Fibroblast of lung (primary cell): ENCODE results near the gene FBXL14.

Experiments
- EZH2 ChIP-seq: IDR thresholded peaks from 2 replicates; pipeline ENCODE4 v1.5.1; 2012; ENCODE audit warnings: low read length, control low read depth, mild to moderate bottlenecking; ENCODE audit errors: missing control alignments
- TF ChIP-seq, protein P1 (sequence below), 2 donors: IDR thresholded peaks in 1 of 2; conservative IDR thresholded peaks in 1 of 2; 1 replicate in 1 of 2; 2 replicates in 1 of 2; pipeline ENCODE4 v1.5.1; 2011 to 2012; ENCODE audit warnings: low read length in 2 of 2, control low read depth in 1 of 2, inconsistent platforms in 1 of 2, low read depth in 1 of 2, mild to moderate bottlenecking in 1 of 2

DNA sequence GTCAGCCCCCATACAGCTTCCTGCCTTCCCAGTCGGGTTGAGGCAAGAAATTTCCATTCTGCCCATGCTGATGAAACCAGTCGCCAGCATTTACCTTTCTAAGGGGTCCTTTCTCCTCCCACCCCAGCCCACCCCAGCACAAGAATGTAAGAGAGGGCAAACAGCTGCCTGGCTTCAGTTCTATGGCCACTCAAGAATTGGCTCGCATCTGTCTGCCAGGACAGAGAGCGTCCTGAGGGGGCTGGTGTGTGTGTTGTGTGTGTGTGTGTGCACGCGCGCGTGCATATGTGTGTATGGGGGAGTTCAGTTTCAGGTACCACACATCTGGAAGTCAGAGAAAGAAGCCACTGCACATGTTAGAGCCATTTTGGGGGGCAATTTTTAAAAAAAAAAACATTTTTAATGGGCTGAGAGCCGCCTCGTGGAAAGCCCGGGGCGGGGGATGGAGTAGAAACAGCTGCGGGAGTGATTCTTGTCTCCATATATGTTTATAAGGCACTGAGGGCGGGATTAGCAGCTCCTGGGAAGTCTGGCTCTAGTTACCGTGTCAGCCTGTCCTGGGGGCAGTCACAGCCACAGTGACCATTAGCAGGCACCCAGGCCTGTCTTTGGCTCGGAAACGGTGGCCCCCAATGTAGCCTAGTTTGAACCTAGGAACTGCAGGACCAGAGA is 34.4 kb upstream of the FBXL14 start, which contains the start of gene WNT5B:
- TF ChIP-seq, protein P1, sequence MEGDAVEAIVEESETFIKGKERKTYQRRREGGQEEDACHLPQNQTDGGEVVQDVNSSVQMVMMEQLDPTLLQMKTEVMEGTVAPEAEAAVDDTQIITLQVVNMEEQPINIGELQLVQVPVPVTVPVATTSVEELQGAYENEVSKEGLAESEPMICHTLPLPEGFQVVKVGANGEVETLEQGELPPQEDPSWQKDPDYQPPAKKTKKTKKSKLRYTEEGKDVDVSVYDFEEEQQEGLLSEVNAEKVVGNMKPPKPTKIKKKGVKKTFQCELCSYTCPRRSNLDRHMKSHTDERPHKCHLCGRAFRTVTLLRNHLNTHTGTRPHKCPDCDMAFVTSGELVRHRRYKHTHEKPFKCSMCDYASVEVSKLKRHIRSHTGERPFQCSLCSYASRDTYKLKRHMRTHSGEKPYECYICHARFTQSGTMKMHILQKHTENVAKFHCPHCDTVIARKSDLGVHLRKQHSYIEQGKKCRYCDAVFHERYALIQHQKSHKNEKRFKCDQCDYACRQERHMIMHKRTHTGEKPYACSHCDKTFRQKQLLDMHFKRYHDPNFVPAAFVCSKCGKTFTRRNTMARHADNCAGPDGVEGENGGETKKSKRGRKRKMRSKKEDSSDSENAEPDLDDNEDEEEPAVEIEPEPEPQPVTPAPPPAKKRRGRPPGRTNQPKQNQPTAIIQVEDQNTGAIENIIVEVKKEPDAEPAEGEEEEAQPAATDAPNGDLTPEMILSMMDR (conservative IDR thresholded peaks at IDR 0.05 in 1 of 2, IDR thresholded peaks at IDR 0.05 in 1 of 2; ENCODE audit: low read depth in 1 of 2, low read length in 2 of 2), result no peak
- TF ChIP-seq EZH2, result no peak
